ENCODE data around the gene ANKRD44.

GRCh38 chr2:197297266-197297665 is 13.3 kb downstream of the ANKRD44 start:
- TF ChIP-seq GATA3 (IDR thresholded peaks at IDR 0.05; ENCODE audit: low read depth, low read length) (no peak), GATA2 (IDR thresholded peaks at IDR 0.05; ENCODE audit: low read depth, low read length) (no peak)
